Keratinocyte (primary cell): Measurements from ENCODE around the gene CD276. TPM values are rescaled to one million over a fixed set of nuclear protein-coding genes. Genes with fewer than 3 reads are reported as not detected.

ENCODE experiments used
- DNase-seq: peaks from one replicate; pipeline ENCODE4 v3.0.0-alpha.2; 2011; ENCODE audit warnings: low read depth, missing footprints, low spot score
- FAIRE-seq: peaks from 2 replicates; lab custom pipeline; 2011; peaks lifted over from hg19 to GRCh38; lab: Jason Lieb, UNC
- H2AFZ ChIP-seq: 2 replicates; pipeline ENCODE4 v1.6.0; 2012; ENCODE audit warnings: low read length, control low read depth, inconsistent platforms; ENCODE audit not compliant: control insufficient read depth
- H3K27ac ChIP-seq: 2 replicates; pipeline ENCODE4 v1.5.1; 2011; ENCODE audit warnings: low read length; ENCODE audit not compliant: control insufficient read depth, insufficient read depth
- H3K27me3 ChIP-seq: 3 replicates; pipeline ENCODE4 v1.6.0; 2011; ENCODE audit warnings: low read length; ENCODE audit not compliant: control insufficient read depth, insufficient read depth; ENCODE audit errors: extremely low read depth
- H3K36me3 ChIP-seq, 2 experiments: 2 replicates in 1 of 2; 3 replicates in 1 of 2; pipeline ENCODE4 v1.5.1; 2011; ENCODE audit warnings: low read length in 2 of 2, mild to moderate bottlenecking in 1 of 2; ENCODE audit not compliant: control insufficient read depth in 2 of 2, insufficient read depth in 2 of 2; ENCODE audit errors: extremely low read depth in 1 of 2
- H3K4me1 ChIP-seq: 3 replicates; pipeline ENCODE4 v1.5.1; 2011; ENCODE audit warnings: low read length; ENCODE audit not compliant: control insufficient read depth, insufficient read depth; ENCODE audit errors: extremely low read depth
- H3K4me2 ChIP-seq: 3 replicates; pipeline ENCODE4 v1.6.0; 2011; ENCODE audit warnings: low read depth, low read length; ENCODE audit not compliant: control insufficient read depth, insufficient read depth; ENCODE audit errors: extremely low read depth
- H3K4me3 ChIP-seq, 3 experiments: fragments of 200-600 bp in 1 of 3; sonication (generic) in 1 of 3; 2 replicates in 2 of 3; 3 replicates in 1 of 3; pipeline ENCODE4 v1.5.1; 2011 to 2016; ENCODE audit warnings: low read length in 3 of 3, mild to moderate bottlenecking in 3 of 3, control low read depth in 2 of 3, inconsistent platforms in 1 of 3, low read depth in 1 of 3, mixed read lengths in 1 of 3, mixed run types in 1 of 3, moderate library complexity in 1 of 3; ENCODE audit not compliant: control insufficient read depth in 2 of 3, insufficient read depth in 2 of 3; ENCODE audit errors: extremely low read depth in 1 of 3
- H3K79me2 ChIP-seq: 2 replicates; pipeline ENCODE4 v1.6.0; 2012; ENCODE audit warnings: low read length; ENCODE audit not compliant: control insufficient read depth, insufficient read depth
- H3K9ac ChIP-seq: 3 replicates; pipeline ENCODE4 v1.6.0; 2011; ENCODE audit warnings: low read length; ENCODE audit not compliant: control insufficient read depth, insufficient read depth; ENCODE audit errors: extremely low read depth
- H3K9me1 ChIP-seq: 3 replicates; pipeline ENCODE4 v1.6.0; 2011; ENCODE audit warnings: low read length; ENCODE audit not compliant: control insufficient read depth, insufficient read depth; ENCODE audit errors: extremely low read depth
- H3K9me3 ChIP-seq: 2 replicates; pipeline ENCODE4 v1.5.1; 2012; ENCODE audit warnings: low read depth, low read length; ENCODE audit not compliant: control insufficient read depth
- H4K20me1 ChIP-seq: 3 replicates; pipeline ENCODE4 v1.6.0; 2011; ENCODE audit warnings: low read length; ENCODE audit not compliant: control insufficient read depth, insufficient read depth; ENCODE audit errors: extremely low read depth
- CTCF ChIP-seq, 3 experiments: IDR thresholded peaks in 1 of 3; conservative IDR thresholded peaks in 1 of 3; optimal IDR thresholded peaks in 1 of 3; 2 replicates in 2 of 3; 3 replicates in 1 of 3; pipeline versions ENCODE3 to v1.5.1; 2011; ENCODE audit warnings: low read length in 3 of 3, mild to moderate bottlenecking in 3 of 3, moderate library complexity in 2 of 3, control low read depth in 1 of 3, inconsistent platforms in 1 of 3; ENCODE audit not compliant: insufficient read depth in 2 of 3; ENCODE audit errors: extremely low read depth in 1 of 3
- EZH2 ChIP-seq: IDR thresholded peaks from one replicate; pipeline ENCODE4 v1.6.1; 2012; ENCODE audit warnings: inconsistent platforms, mild to moderate bottlenecking, low read length, moderate library complexity
- dilution Hi-C: fragments of 300-500 bp; cut with MboI; formaldehyde crosslinking; loops from one replicate; pipeline ENCODE4 v1.7.0; 2020; ENCODE audit warnings: low sequenced_read_pairs; ENCODE audit not compliant: extremely low pct_ligation_motif_present
- polyA plus RNA-seq, 5 experiments: library from polyadenylated mRNA; depleted of rRNA in 3 of 5; stranded (reverse) in 3 of 5; stranded (forward) in 1 of 5; unstranded in 1 of 5; fragments of >200 nt; gene quantifications; 1 replicate in 1 of 5; 2 replicates in 3 of 5; 3 replicates in 1 of 5; pipeline versions ENCODE4 v1.2.1 to v1.2.3, GENCODE V29; 2011 to 2012; ENCODE audit warnings: missing spikeins in 2 of 5, low read depth in 1 of 5, low replicate concordance in 1 of 5

Gene CD276
- polyA plus RNA-seq, 1 donor (not counting 4 experiments of a cell fraction or from before 2014, with no cell fraction given), result 62.9 TPM

- FAIRE-seq, result no peak
- Histone ChIP-seq H3K36me3 (no peaks in the 10 kb centered on the region), H3K4me1 (no peaks in the 10 kb centered on the region), H3K9ac (no peak overlapping the region), H2AFZ (no peak overlapping the region), H4K20me1 (peaks cover 4% of the 10 kb centered on the region), H3K9me1 (no peaks in the 10 kb centered on the region), H3K4me3 (no peak overlapping the region), H3K27ac (no peak overlapping the region), H3K9me3 (no peaks in the 10 kb centered on the region), H3K4me2 (no peak overlapping the region), H3K79me2 (no peaks in the 10 kb centered on the region), H3K27me3 (peaks cover 75% of the 10 kb centered on the region)
- no peak for TF ChIP-seq EZH2
- no peak for TF ChIP-seq CTCF (optimal IDR thresholded peaks at IDR 0.05 in 1 of 3, IDR thresholded peaks at IDR 0.05 in 1 of 3, conservative IDR thresholded peaks at IDR 0.05 in 1 of 3; ENCODE audit: extremely low read depth in 1 of 3, insufficient read depth in 2 of 3, low read length in 3 of 3)
- DNase-seq, result no peak
- dilution Hi-C loops, result no loop called here
Observed at GRCh38 chr15:73757571-73757970, 73.4 kb downstream of the CD276 start.

GRCh38 chr15:73758461-73758860 lies 74.3 kb downstream of the CD276 start:
- Histone ChIP-seq H4K20me1 (peaks cover 4% of the 10 kb centered on the region), H3K27ac (no peak overlapping the region), H3K4me3 (no peak overlapping the region), H3K9me3 (no peaks in the 10 kb centered on the region), H2AFZ (no peak overlapping the region), H3K4me1 (no peaks in the 10 kb centered on the region), H3K79me2 (no peaks in the 10 kb centered on the region), H3K9ac (no peak overlapping the region), H3K27me3 (peaks cover 70% of the 10 kb centered on the region), H3K4me2 (no peak overlapping the region), H3K36me3 (no peaks in the 10 kb centered on the region), H3K9me1 (no peaks in the 10 kb centered on the region)
- dilution Hi-C loops, result no loop called here
- TF ChIP-seq CTCF (optimal IDR thresholded peaks at IDR 0.05 in 1 of 3, IDR thresholded peaks at IDR 0.05 in 1 of 3, conservative IDR thresholded peaks at IDR 0.05 in 1 of 3; ENCODE audit: extremely low read depth in 1 of 3, insufficient read depth in 2 of 3, low read length in 3 of 3), result no peak
- TF ChIP-seq EZH2, result no peak
- DNase-seq, result no peak
- no peak for FAIRE-seq
